HepG2 (cell line): ENCODE results near the gene SAMD14. TPM values are rescaled to one million over a fixed set of nuclear protein-coding genes. Genes with fewer than 3 reads are reported as not detected.
A peak's percentile ranks its signal among the peaks of the same experiment; 100 is the strongest.

Experiments used
- FOXJ3 ChIP-seq: sonication (generic); formaldehyde crosslinking; IDR thresholded peaks from 2 replicates; pipeline ENCODE4 v1.4.0; 2020; ENCODE audit warnings: missing genetic modification reagents, mild to moderate bottlenecking, borderline replicate concordance
- KDM4B ChIP-seq: sonication (generic); formaldehyde crosslinking; IDR thresholded peaks from 2 replicates; pipeline ENCODE4 v1.4.0; 2020; ENCODE audit warnings: missing genetic modification reagents
- MLLT10 ChIP-seq: sonication (generic); formaldehyde crosslinking; IDR thresholded peaks from 2 replicates; pipeline ENCODE4 v1.4.0; 2020; ENCODE audit warnings: missing genetic modification reagents
- MTA1 ChIP-seq: sonication (generic); formaldehyde crosslinking; IDR thresholded peaks from 2 replicates; pipeline ENCODE4 v1.4.0; 2020; ENCODE audit warnings: missing genetic modification reagents, mild to moderate bottlenecking, borderline replicate concordance
- SALL1 ChIP-seq: sonication (generic); formaldehyde crosslinking; IDR thresholded peaks from 2 replicates; pipeline ENCODE4 v1.8.0; 2022; ENCODE audit warnings: mild to moderate bottlenecking, missing genetic modification reagents
- SAP130 ChIP-seq: IDR thresholded peaks from 2 replicates; pipeline ENCODE4 v1.6.1; 2016; ENCODE audit warnings: low read depth
- SMARCE1 ChIP-seq: fragments of 450-650 bp; IDR thresholded peaks from 2 replicates; pipeline ENCODE4 v1.6.1; 2017; ENCODE audit warnings: borderline replicate concordance
- THAP11 ChIP-seq: IDR thresholded peaks from 2 replicates; pipeline ENCODE4 v1.6.1; 2016; ENCODE audit warnings: missing biosample characterization, missing genetic modification reagents
- ZNF558 ChIP-seq: sonication (generic); formaldehyde crosslinking; IDR thresholded peaks from 2 replicates; pipeline ENCODE4 v1.9.0; 2022; ENCODE audit warnings: mild to moderate bottlenecking, missing genetic modification reagents, borderline replicate concordance
- ZNF720 ChIP-seq: sonication (generic); formaldehyde crosslinking; IDR thresholded peaks from 2 replicates; pipeline ENCODE4 v1.4.0; 2020; ENCODE audit warnings: missing genetic modification reagents
- ZNF768 ChIP-seq: sonication (generic); formaldehyde crosslinking; IDR thresholded peaks from 2 replicates; pipeline ENCODE4 v1.4.0; 2020; ENCODE audit warnings: missing genetic modification reagents
- ZNF773 ChIP-seq: sonication (generic); formaldehyde crosslinking; IDR thresholded peaks from 2 replicates; pipeline ENCODE4 v1.4.0; 2020; ENCODE audit warnings: missing genetic modification reagents, borderline replicate concordance
- ZNF83 ChIP-seq: sonication (generic); formaldehyde crosslinking; IDR thresholded peaks from 2 replicates; pipeline ENCODE4 v1.4.0; 2020; ENCODE audit warnings: missing genetic modification reagents, mild to moderate bottlenecking, borderline replicate concordance
- polyA plus RNA-seq, 8 experiments: library from polyadenylated mRNA; depleted of rRNA in 3 of 8; stranded (reverse) in 7 of 8; unstranded in 1 of 8; fragments of >200 nt; fragmentation: Illumina TruSeq in 4 of 8; extraction: Trizol in 4 of 8; gene quantifications; 2 replicates each; pipeline versions ENCODE4 v1.2.1 to v1.2.3, GENCODE V29; 2011 to 2016; ENCODE audit warnings: low read depth in 4 of 8, missing spikeins in 1 of 8, mixed read lengths in 1 of 8; ENCODE audit not compliant: insufficient read depth in 1 of 8
- total RNA-seq, 5 experiments: library from RNA; depleted of rRNA; stranded (reverse); fragments of >200 nt; fragmentation: Illumina TruSeq; extraction: Trizol; gene quantifications; 2 replicates each; pipeline ENCODE4 v1.2.3, GENCODE V29; 2016; ENCODE audit warnings: low read depth in 1 of 5
- TF ChIP-seq, protein P1 (sequence below): sonication (generic); formaldehyde crosslinking; IDR thresholded peaks from 2 replicates; pipeline ENCODE4 v1.4.0; 2020; ENCODE audit warnings: missing genetic modification reagents, mild to moderate bottlenecking, borderline replicate concordance
- TF ChIP-seq, protein P2 (sequence below): sonication (generic); formaldehyde crosslinking; IDR thresholded peaks from 2 replicates; pipeline ENCODE4 v1.9.0; 2021; ENCODE audit warnings: mild to moderate bottlenecking, missing genetic modification reagents
- TF ChIP-seq, protein P3 (sequence below): sonication (generic); formaldehyde crosslinking; conservative IDR thresholded peaks from 2 replicates; pipeline ENCODE4 v1.8.0; 2022; ENCODE audit warnings: mild to moderate bottlenecking, moderate library complexity, missing genetic modification reagents
- TF ChIP-seq, protein P4 (sequence below): IDR thresholded peaks from 2 replicates; pipeline ENCODE4 v1.6.1; 2012; ENCODE audit warnings: inconsistent platforms

Gene SAMD14
- total and polyA plus RNA-seq, 2 of the 13 experiments (the other 11 are each of a cell fraction or from before 2014, with no cell fraction given) = 0.07 to 0.22 TPM

DNA sequence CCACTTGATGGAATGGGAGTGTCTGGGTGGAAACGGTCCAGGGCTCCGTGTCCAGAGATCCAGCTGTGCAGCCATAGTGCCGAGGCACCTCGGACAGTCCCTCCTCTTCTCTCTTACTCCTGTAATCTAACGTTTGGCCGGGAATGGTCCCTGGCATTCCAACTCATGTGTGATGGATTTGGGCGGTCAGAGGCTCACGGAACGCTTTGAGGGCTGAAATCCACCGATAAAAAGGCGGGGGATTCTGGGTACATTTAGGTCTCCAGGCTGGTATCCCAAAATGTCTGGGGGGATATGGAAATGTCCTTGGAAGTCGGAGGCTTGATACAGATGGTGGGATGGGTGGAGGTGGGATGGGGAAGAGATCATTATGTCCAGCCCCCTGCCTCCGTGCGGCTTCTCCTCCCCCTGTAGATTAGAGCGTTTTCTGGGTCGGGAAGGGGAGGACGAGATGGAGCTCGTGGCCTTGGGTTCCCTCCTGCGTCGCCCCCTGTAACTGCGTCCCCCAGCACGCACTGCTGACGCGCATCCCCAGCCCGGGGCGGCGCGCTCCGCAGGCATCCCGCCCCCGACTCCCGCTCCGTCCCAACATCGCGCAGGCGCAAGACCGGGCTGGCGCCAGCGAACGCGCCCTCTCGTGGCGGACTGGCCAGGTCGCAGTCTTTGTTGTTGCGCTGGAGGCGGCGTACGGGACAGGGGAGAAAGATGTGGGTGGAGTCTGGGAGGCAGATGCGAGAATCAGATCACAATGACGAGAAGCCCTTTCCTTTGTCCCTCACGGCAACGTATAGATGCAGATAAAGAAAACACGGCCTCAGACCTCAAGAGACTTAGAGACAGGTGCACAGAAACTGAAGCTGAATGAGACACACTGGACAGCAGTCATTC is 31.3 kb upstream of the SAMD14 start (continued):
- TF ChIP-seq, protein P1, sequence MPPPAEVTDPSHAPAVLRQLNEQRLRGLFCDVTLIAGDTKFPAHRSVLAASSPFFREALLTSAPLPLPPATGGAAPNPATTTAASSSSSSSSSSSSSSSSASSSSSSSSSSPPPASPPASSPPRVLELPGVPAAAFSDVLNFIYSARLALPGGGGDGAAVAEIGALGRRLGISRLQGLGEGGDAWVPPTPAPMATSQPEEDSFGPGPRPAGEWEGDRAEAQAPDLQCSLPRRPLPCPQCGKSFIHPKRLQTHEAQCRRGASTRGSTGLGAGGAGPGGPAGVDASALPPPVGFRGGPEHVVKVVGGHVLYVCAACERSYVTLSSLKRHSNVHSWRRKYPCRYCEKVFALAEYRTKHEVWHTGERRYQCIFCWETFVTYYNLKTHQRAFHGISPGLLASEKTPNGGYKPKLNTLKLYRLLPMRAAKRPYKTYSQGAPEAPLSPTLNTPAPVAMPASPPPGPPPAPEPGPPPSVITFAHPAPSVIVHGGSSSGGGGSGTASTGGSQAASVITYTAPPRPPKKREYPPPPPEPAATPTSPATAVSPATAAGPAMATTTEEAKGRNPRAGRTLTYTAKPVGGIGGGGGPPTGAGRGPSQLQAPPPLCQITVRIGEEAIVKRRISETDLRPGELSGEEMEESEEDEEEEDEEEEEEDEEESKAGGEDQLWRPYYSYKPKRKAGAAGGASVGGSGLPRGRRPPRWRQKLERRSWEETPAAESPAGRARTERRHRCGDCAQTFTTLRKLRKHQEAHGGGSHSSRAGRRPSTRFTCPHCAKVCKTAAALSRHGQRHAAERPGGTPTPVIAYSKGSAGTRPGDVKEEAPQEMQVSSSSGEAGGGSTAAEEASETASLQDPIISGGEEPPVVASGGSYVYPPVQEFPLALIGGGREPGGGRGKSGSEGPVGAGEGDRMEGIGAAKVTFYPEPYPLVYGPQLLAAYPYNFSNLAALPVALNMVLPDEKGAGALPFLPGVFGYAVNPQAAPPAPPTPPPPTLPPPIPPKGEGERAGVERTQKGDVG (CRISPR knock-in tag) = no peak
- peak; percentile 77; the same call in 1 of the 2 replicates for TF ChIP-seq ZNF83
- TF ChIP-seq, protein P2, sequence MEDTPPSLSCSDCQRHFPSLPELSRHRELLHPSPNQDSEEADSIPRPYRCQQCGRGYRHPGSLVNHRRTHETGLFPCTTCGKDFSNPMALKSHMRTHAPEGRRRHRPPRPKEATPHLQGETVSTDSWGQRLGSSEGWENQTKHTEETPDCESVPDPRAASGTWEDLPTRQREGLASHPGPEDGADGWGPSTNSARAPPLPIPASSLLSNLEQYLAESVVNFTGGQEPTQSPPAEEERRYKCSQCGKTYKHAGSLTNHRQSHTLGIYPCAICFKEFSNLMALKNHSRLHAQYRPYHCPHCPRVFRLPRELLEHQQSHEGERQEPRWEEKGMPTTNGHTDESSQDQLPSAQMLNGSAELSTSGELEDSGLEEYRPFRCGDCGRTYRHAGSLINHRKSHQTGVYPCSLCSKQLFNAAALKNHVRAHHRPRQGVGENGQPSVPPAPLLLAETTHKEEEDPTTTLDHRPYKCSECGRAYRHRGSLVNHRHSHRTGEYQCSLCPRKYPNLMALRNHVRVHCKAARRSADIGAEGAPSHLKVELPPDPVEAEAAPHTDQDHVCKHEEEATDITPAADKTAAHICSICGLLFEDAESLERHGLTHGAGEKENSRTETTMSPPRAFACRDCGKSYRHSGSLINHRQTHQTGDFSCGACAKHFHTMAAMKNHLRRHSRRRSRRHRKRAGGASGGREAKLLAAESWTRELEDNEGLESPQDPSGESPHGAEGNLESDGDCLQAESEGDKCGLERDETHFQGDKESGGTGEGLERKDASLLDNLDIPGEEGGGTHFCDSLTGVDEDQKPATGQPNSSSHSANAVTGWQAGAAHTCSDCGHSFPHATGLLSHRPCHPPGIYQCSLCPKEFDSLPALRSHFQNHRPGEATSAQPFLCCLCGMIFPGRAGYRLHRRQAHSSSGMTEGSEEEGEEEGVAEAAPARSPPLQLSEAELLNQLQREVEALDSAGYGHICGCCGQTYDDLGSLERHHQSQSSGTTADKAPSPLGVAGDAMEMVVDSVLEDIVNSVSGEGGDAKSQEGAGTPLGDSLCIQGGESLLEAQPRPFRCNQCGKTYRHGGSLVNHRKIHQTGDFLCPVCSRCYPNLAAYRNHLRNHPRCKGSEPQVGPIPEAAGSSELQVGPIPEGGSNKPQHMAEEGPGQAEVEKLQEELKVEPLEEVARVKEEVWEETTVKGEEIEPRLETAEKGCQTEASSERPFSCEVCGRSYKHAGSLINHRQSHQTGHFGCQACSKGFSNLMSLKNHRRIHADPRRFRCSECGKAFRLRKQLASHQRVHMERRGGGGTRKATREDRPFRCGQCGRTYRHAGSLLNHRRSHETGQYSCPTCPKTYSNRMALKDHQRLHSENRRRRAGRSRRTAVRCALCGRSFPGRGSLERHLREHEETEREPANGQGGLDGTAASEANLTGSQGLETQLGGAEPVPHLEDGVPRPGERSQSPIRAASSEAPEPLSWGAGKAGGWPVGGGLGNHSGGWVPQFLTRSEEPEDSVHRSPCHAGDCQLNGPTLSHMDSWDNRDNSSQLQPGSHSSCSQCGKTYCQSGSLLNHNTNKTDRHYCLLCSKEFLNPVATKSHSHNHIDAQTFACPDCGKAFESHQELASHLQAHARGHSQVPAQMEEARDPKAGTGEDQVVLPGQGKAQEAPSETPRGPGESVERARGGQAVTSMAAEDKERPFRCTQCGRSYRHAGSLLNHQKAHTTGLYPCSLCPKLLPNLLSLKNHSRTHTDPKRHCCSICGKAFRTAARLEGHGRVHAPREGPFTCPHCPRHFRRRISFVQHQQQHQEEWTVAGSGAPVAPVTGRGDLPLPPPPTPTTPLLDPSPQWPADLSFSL (CRISPR knock-in tag) = no peak
- no peak for TF ChIP-seq FOXJ3 (CRISPR knock-in tag)
- peak; percentile 93; the same call in 1 of the 2 replicates for TF ChIP-seq MTA1 (CRISPR knock-in tag)
- peak; percentile 57; the same call in 1 of the 2 replicates for TF ChIP-seq ZNF768 (CRISPR knock-in tag)
- TF ChIP-seq, protein P3, sequence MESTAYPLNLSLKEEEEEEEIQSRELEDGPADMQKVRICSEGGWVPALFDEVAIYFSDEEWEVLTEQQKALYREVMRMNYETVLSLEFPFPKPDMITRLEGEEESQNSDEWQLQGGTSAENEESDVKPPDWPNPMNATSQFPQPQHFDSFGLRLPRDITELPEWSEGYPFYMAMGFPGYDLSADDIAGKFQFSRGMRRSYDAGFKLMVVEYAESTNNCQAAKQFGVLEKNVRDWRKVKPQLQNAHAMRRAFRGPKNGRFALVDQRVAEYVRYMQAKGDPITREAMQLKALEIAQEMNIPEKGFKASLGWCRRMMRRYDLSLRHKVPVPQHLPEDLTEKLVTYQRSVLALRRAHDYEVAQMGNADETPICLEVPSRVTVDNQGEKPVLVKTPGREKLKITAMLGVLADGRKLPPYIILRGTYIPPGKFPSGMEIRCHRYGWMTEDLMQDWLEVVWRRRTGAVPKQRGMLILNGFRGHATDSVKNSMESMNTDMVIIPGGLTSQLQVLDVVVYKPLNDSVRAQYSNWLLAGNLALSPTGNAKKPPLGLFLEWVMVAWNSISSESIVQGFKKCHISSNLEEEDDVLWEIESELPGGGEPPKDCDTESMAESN = 0 out of 2 replicates have a peak, but pooled peaks have one; percentile 35
- no peak for TF ChIP-seq ZNF558
- peak; percentile 62; the same call in 1 of the 2 replicates for TF ChIP-seq KDM4B (CRISPR knock-in tag)
- no peak for TF ChIP-seq ZNF720 (CRISPR knock-in tag)
- TF ChIP-seq ZNF773 (CRISPR knock-in tag) = no peak
- TF ChIP-seq MLLT10 (CRISPR knock-in tag) = no peak
- no peak for TF ChIP-seq SMARCE1
- TF ChIP-seq THAP11 (CRISPR knock-in tag) = peak; percentile 51; the same call in 1 of the 2 replicates
- TF ChIP-seq, protein P4, sequence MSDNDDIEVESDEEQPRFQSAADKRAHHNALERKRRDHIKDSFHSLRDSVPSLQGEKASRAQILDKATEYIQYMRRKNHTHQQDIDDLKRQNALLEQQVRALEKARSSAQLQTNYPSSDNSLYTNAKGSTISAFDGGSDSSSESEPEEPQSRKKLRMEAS = peak; percentile 76; the same call in 1 of the 2 replicates
- TF ChIP-seq SAP130 (CRISPR knock-in tag) = peak; percentile 59
- TF ChIP-seq SALL1 = peak; percentile 88
